HepG2 (cell line): ENCODE results near the gene PTCH1. TPM values are rescaled to one million over a fixed set of nuclear protein-coding genes. Genes with fewer than 3 reads are reported as not detected.

Experiments used
- ATAC-seq: fragments of 200-7000 bp; cut with Tn5 transposase; 3 replicates; pipeline ENCODE4 v1.9.1; 2020; ENCODE audit warnings: mild to moderate bottlenecking, moderate library complexity
- BruUV-seq: library from RNA; stranded (reverse); fragments of 400-500 nt; replicated peaks from 2 replicates; lab custom pipeline; 2021; lab: Mats Ljungman, UMichigan
- CTCF ChIA-PET: fragments of 300-600 bp; formaldehyde crosslinking; extraction: SDS; loops from one replicate; lab custom pipeline; 2021; ENCODE audit warnings: low total read pairs, inconsistent platforms, low intra/inter-chr PET ratio; lab: Yijun Ruan, JAX
- POLR2A ChIA-PET: fragments of 350-600 bp; sonication (Branson Sonifier 250); formaldehyde crosslinking; loops from one replicate; lab custom pipeline; 2020; ENCODE audit warnings: antibody characterized with exemption, inconsistent platforms; lab: Yijun Ruan, JAX
- DNase-seq: peaks from one replicate; pipeline ENCODE4 v3.0.0-alpha.2; 2015; ENCODE audit warnings: low spot score
- FAIRE-seq: peaks from 3 replicates; lab custom pipeline; 2011; peaks lifted over from hg19 to GRCh38; lab: Jason Lieb, UNC
- H2AFZ ChIP-seq: one replicate; pipeline ENCODE4 v1.6.1; 2011; ENCODE audit warnings: low read length, inconsistent platforms
- H3K27ac ChIP-seq: fragments of 300-600 bp; 3 replicates; pipeline ENCODE4 v1.8.0; 2011; ENCODE audit warnings: mixed run types, mild to moderate bottlenecking, mixed read lengths, low read length, inconsistent platforms; ENCODE audit not compliant: insufficient read depth; ENCODE audit errors: extremely low read length
- H3K27me3 ChIP-seq, 2 experiments: fragments of 200-600 bp in 1 of 2; 2 replicates in 1 of 2; 3 replicates in 1 of 2; pipeline versions ENCODE4 v1.6.0 to v1.8.0; 2011; ENCODE audit warnings: low read length in 2 of 2, mild to moderate bottlenecking in 2 of 2, moderate library complexity in 2 of 2, inconsistent platforms in 1 of 2; ENCODE audit not compliant: insufficient read depth in 2 of 2, control insufficient read depth in 1 of 2
- H3K36me3 ChIP-seq, 2 experiments: fragments of 200-600 bp in 1 of 2; replicated peaks in 1 of 2; 2 replicates in 1 of 2; 3 replicates in 1 of 2; pipeline versions ENCODE4 v1.5.1 to v1.8.0; 2011; ENCODE audit warnings: low read length in 2 of 2, inconsistent platforms in 1 of 2; ENCODE audit not compliant: insufficient read depth in 2 of 2, control insufficient read depth in 1 of 2
- H3K4me1 ChIP-seq: 2 replicates; pipeline ENCODE4 v1.5.1; 2012; ENCODE audit warnings: low read length, inconsistent platforms; ENCODE audit not compliant: insufficient read depth
- H3K4me2 ChIP-seq: 2 replicates; pipeline ENCODE4 v1.6.0; 2011; ENCODE audit warnings: low read depth, low read length, inconsistent platforms
- H3K4me3 ChIP-seq, 3 experiments: fragments of 200-600 bp in 1 of 3; sonication (generic), shearing (Covaris generic) in 1 of 3; replicated peaks in 1 of 3; 2 replicates each; pipeline ENCODE4 v1.5.1; 2011 to 2016; ENCODE audit warnings: low read length in 3 of 3, inconsistent platforms in 2 of 3, low read depth in 2 of 3, mild to moderate bottlenecking in 2 of 3, control low read depth in 1 of 3, mixed read lengths in 1 of 3; ENCODE audit not compliant: insufficient read depth in 1 of 3
- H3K79me2 ChIP-seq: one replicate; pipeline ENCODE4 v1.6.1; 2011; ENCODE audit warnings: low read length, inconsistent platforms; ENCODE audit not compliant: insufficient read depth
- H3K9ac ChIP-seq: 2 replicates; pipeline ENCODE4 v1.6.0; 2011; ENCODE audit warnings: mild to moderate bottlenecking, low read depth, low read length, inconsistent platforms; ENCODE audit not compliant: insufficient read depth
- H3K9me3 ChIP-seq: 2 replicates; pipeline ENCODE4 v1.5.1; 2012; ENCODE audit warnings: mild to moderate bottlenecking, low read length
- H4K20me1 ChIP-seq: 2 replicates; pipeline ENCODE4 v1.6.0; 2011; ENCODE audit warnings: inconsistent platforms, mild to moderate bottlenecking, low read length, moderate library complexity; ENCODE audit not compliant: insufficient read depth
- CBX1 ChIP-seq: IDR thresholded peaks from one replicate; pipeline ENCODE4 v1.6.1; 2016; ENCODE audit warnings: antibody characterized with exemption, low read depth
- FOXA3 ChIP-seq: IDR thresholded peaks from 2 replicates; pipeline ENCODE4 v1.6.1; 2016; ENCODE audit warnings: missing genetic modification reagents, missing compliant biosample characterization
- HNF4A ChIP-seq: sonication (generic); formaldehyde crosslinking; IDR thresholded peaks from 2 replicates; pipeline ENCODE4 v1.4.0; 2020; ENCODE audit warnings: missing genetic modification reagents
- HNRNPK ChIP-seq: fragments of 200-400 bp; formaldehyde crosslinking; IDR thresholded peaks from 2 replicates; pipeline ENCODE4 v1.6.1; 2018; ENCODE audit warnings: low read length, low read depth, moderate library complexity, mild to moderate bottlenecking; ENCODE audit not compliant: poor library complexity, severe bottlenecking
- JUND ChIP-seq: sonication (generic); formaldehyde crosslinking; IDR thresholded peaks from 2 replicates; pipeline ENCODE4 v1.8.0; 2022; ENCODE audit warnings: mild to moderate bottlenecking, missing genetic modification reagents
- MED13 ChIP-seq: sonication (generic); formaldehyde crosslinking; IDR thresholded peaks from 2 replicates; pipeline ENCODE4 v1.5.0; 2020; ENCODE audit warnings: missing genetic modification reagents
- MEIS1 ChIP-seq: sonication (generic); formaldehyde crosslinking; IDR thresholded peaks from 2 replicates; pipeline ENCODE4 v1.9.0; 2021; ENCODE audit warnings: mild to moderate bottlenecking, missing genetic modification reagents, moderate library complexity, borderline replicate concordance
- TCF7 ChIP-seq: sonication (generic); IDR thresholded peaks from 2 replicates; pipeline ENCODE4 v1.6.1; 2016; ENCODE audit warnings: antibody characterized with exemption, low read depth
- TSC22D2 ChIP-seq: sonication (generic); formaldehyde crosslinking; IDR thresholded peaks from 2 replicates; pipeline ENCODE4 v1.5.1; 2020; ENCODE audit warnings: missing genetic modification reagents, mild to moderate bottlenecking, borderline replicate concordance
- ZNF329 ChIP-seq: sonication (generic); formaldehyde crosslinking; IDR thresholded peaks from 2 replicates; pipeline ENCODE4 v1.9.0; 2021; ENCODE audit warnings: low read depth, mild to moderate bottlenecking, missing genetic modification reagents
- ZNF432 ChIP-seq: sonication (generic); formaldehyde crosslinking; IDR thresholded peaks from 2 replicates; pipeline ENCODE4 v1.5.0; 2020; ENCODE audit warnings: missing genetic modification reagents, mild to moderate bottlenecking, borderline replicate concordance
- ZNF543 ChIP-seq: sonication (generic); formaldehyde crosslinking; IDR thresholded peaks from 2 replicates; pipeline ENCODE4 v1.4.0; 2020; ENCODE audit warnings: mild to moderate bottlenecking, missing genetic modification reagents
- WGBS: methylation state at CpG from one replicate; pipeline ENCODE4 v1.1.6; 2017; ENCODE audit warnings: low lambda C conversion rate; 5-methylcytosine and 5-hydroxymethylcytosine counted together
- in situ Hi-C: cut with HindIII; loops from 2 replicates; pipeline ENCODE4 v1.10.0; 2017; ENCODE audit warnings: low pct_unique_long_range_greater_than_20kb; ENCODE audit not compliant: extremely low pct_ligation_motif_present
- intact Hi-C: fragments of 100-400 bp; cut with micrococcal nuclease; formaldehyde crosslinking; loops from one replicate; pipeline ENCODE4 v1.10.0; 2022; ENCODE audit not compliant: unreplicated experiment
- polyA plus RNA-seq, 8 experiments: library from polyadenylated mRNA; depleted of rRNA in 3 of 8; stranded (reverse) in 7 of 8; unstranded in 1 of 8; fragments of >200 nt; fragmentation: Illumina TruSeq in 4 of 8; extraction: Trizol in 4 of 8; gene quantifications; 2 replicates each; pipeline versions ENCODE4 v1.2.1 to v1.2.3, GENCODE V29; 2011 to 2016; ENCODE audit warnings: low read depth in 4 of 8, missing spikeins in 1 of 8, mixed read lengths in 1 of 8; ENCODE audit not compliant: insufficient read depth in 1 of 8
- total RNA-seq, 5 experiments: library from RNA; depleted of rRNA; stranded (reverse); fragments of >200 nt; fragmentation: Illumina TruSeq; extraction: Trizol; gene quantifications; 2 replicates each; pipeline ENCODE4 v1.2.3, GENCODE V29; 2016; ENCODE audit warnings: low read depth in 1 of 5
- TF ChIP-seq, protein P1 (sequence below), 2 experiments: fragments of 450-650 bp in 1 of 2; sonication (generic) in 1 of 2; formaldehyde crosslinking; IDR thresholded peaks; 2 replicates each; pipeline versions ENCODE4 v1.5.0 to v1.8.0; 2020 to 2022; ENCODE audit warnings: mild to moderate bottlenecking in 1 of 2, missing genetic modification reagents in 1 of 2
- TF ChIP-seq, protein P2 (sequence below): sonication (generic); formaldehyde crosslinking; IDR thresholded peaks from 2 replicates; pipeline ENCODE4 v1.4.0; 2020; ENCODE audit warnings: mild to moderate bottlenecking, missing genetic modification reagents, borderline replicate concordance

Gene PTCH1
- total and polyA plus RNA-seq, 2 of the 13 experiments (the other 11 are each of a cell fraction or from before 2014, with no cell fraction given): 2.8 to 3.9 TPM

DNA sequence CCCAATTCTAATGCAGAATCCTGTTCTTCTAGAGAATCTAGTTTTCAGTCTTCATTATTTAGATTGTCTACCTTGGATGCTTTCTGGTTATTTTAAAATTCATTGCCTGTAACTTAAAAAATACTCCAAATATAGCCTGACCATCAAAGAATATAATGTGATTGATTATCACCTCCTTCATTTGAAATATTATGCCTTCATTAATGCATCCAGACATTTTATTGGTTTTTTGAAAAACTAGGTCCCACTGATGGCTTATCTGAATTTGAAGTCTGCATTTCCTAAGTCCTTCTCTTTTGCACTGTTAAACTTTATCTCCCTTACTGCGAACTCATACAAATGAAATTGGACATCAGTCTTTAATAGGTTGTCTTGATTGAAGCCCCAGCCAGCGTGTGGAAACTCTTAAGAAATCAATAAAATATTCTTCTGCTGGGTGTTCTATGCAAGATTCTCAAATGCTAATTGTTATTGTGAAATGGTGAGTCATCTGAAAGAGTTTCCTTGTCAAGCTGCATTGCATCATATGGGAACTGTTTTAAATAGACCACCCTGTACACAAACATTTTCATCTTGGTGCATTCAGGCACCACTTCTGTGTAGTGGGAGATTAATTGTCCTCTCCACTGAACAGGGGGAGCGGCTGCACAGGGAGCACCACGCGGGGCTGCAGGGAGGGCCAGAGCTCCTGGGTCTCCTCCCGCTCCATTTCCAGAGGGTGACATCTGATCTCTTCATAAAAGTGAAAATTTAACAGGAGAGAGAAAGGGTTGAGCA, 106.9 kb downstream of the PTCH1 start (continued):
- TF ChIP-seq ZNF432 (CRISPR knock-in tag) (no peak), FOXA3 (peak; percentile 41; the same call in 1 of the 2 replicates), HNRNPK (no peak), CBX1 (no peak), ZNF543 (CRISPR knock-in tag) (no peak), HNF4A (no peak), MEIS1 (no peak)
- TF ChIP-seq, protein P1, sequence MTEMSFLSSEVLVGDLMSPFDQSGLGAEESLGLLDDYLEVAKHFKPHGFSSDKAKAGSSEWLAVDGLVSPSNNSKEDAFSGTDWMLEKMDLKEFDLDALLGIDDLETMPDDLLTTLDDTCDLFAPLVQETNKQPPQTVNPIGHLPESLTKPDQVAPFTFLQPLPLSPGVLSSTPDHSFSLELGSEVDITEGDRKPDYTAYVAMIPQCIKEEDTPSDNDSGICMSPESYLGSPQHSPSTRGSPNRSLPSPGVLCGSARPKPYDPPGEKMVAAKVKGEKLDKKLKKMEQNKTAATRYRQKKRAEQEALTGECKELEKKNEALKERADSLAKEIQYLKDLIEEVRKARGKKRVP (CRISPR knock-in tag; IDR thresholded peaks at IDR 0.05): peak in 1 of 2 experiments; percentile 87; a peak in 2 of 4 replicates

DNA sequence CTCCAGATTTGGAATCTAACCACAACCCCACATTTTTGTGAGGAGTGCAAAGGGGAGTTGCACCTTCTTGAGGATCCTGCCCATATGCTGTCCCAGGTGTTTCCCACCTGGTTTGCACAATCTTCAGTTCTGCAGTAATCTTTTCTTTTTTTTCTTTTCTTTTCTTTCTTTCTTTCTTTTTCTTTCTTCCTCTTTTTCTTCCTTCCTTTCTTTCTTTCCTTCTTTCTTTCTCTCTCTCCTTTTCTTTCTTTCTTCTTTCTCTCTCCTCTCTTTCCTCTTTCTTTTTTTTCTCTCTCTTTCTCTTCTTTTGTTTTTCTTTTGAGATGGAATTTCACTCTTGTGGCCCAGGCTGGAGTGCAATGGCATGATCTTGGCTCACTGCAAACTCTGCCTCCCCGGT, 109.2 kb downstream of the PTCH1 start:
- no peak overlapping the region for H3K9ac ChIP-seq
- no peak overlapping the region for H2AFZ ChIP-seq
- BruUV-seq: no TSS peak
- H3K9me3 ChIP-seq: no peaks in the 10 kb centered on the region
- H3K4me3 ChIP-seq: no peak overlapping the region
- H4K20me1 ChIP-seq: no peaks in the 10 kb centered on the region
- TF ChIP-seq, protein P2, sequence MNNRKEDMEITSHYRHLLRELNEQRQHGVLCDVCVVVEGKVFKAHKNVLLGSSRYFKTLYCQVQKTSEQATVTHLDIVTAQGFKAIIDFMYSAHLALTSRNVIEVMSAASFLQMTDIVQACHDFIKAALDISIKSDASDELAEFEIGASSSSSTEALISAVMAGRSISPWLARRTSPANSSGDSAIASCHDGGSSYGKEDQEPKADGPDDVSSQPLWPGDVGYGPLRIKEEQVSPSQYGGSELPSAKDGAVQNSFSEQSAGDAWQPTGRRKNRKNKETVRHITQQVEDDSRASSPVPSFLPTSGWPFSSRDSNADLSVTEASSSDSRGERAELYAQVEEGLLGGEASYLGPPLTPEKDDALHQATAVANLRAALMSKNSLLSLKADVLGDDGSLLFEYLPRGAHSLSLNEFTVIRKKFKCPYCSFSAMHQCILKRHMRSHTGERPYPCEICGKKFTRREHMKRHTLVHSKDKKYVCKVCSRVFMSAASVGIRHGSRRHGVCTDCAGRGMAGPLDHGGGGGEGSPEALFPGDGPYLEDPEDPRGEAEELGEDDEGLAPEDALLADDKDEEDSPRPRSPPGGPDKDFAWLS: no peak
- TF ChIP-seq ZNF329 (CRISPR knock-in tag): no peak
- no peak for TF ChIP-seq MED13 (CRISPR knock-in tag)
- no peak for TF ChIP-seq TCF7
- no peak for TF ChIP-seq JUND (CRISPR knock-in tag)
- no peak for TF ChIP-seq TSC22D2 (CRISPR knock-in tag)
- FAIRE-seq (no peak), DNase-seq (no peak), ATAC-seq (no peak)
- H3K36me3 ChIP-seq: no peaks in the 10 kb centered on the region
- no peaks in the 10 kb centered on the region for H3K79me2 ChIP-seq
- POLR2A ChIA-PET: no interaction called here
- H3K4me2 ChIP-seq: no peak overlapping the region
- intact Hi-C loops (no loop called here), in situ Hi-C loops (no loop called here)
- CTCF ChIA-PET: no interaction called here
- WGBS: 97% methylated on average over 1 of the region's 1 CpG
- H3K27ac ChIP-seq: no peak overlapping the region
- H3K27me3 ChIP-seq: no peaks in the 10 kb centered on the region
- no peaks in the 10 kb centered on the region for H3K4me1 ChIP-seq
